Measurements from ENCODE around the gene LAMA3.

- TF ChIP-seq CTCF (IDR thresholded peaks at IDR 0.05) (no peak), POLR2A (IDR thresholded peaks at IDR 0.05) (no peak)
These were observed 201.3 kb downstream of the LAMA3 start for GRCh38 chr18:23890589-23890988.
